Adrenal gland (tissue), 5 donors: ENCODE data around the gene MOB3C.

ENCODE experiments used
- CTCF ChIP-seq, 6 experiments: fragments of 450-650 bp in 4 of 6; fragments of 200-600 bp in 2 of 6; sonication (generic) in 1 of 6; IDR thresholded peaks; 1 replicate in 5 of 6; 2 replicates in 1 of 6; pipeline versions ENCODE4 v1.5.1 to v1.8.0; 2016 to 2021; ENCODE audit warnings: antibody characterized with exemption in 6 of 6, mild to moderate bottlenecking in 2 of 6, moderate library complexity in 1 of 6
- POLR2A ChIP-seq, 2 donors: fragments of 450-650 bp; IDR thresholded peaks; one replicate each; pipeline ENCODE4 v1.6.1; 2017; ENCODE audit warnings: antibody characterized with exemption in 2 of 2, mild to moderate bottlenecking in 2 of 2, moderate library complexity in 1 of 2
- donor health status: DM: no; HTN: no; CAD: no.

- TF ChIP-seq CTCF (IDR thresholded peaks at IDR 0.05) (no peak), POLR2A (IDR thresholded peaks at IDR 0.05) (no peak)
Observed at GRCh38 chr1:46612937-46613660, 3.5 kb downstream of the MOB3C start.
